IPS-15b (cell line): Measurements from ENCODE around the gene CDK5R2.

Experiments
- H3K27me3 ChIP-seq: one replicate; pipeline ENCODE4 v1.6.1; 2013; ENCODE audit warnings: low read length; ENCODE audit not compliant: control insufficient read depth, insufficient read depth
- H3K36me3 ChIP-seq: one replicate; pipeline ENCODE4 v1.6.1; 2013; ENCODE audit warnings: low read length; ENCODE audit not compliant: control insufficient read depth, insufficient read depth
- H3K4me1 ChIP-seq: one replicate; pipeline ENCODE4 v1.6.1; 2013; ENCODE audit warnings: mild to moderate bottlenecking, low read length; ENCODE audit not compliant: control insufficient read depth, insufficient read depth
- H3K4me3 ChIP-seq: one replicate; pipeline ENCODE4 v1.5.1; 2013; ENCODE audit warnings: low read depth, low read length
- H3K9ac ChIP-seq: one replicate; pipeline ENCODE4 v1.6.1; 2013; ENCODE audit warnings: low read depth, mild to moderate bottlenecking, low read length
- H3K9me3 ChIP-seq: one replicate; pipeline ENCODE4 v1.6.1; 2013; ENCODE audit warnings: mild to moderate bottlenecking, low read length; ENCODE audit not compliant: control insufficient read depth, insufficient read depth

The CDK5R2 gene

DNA sequence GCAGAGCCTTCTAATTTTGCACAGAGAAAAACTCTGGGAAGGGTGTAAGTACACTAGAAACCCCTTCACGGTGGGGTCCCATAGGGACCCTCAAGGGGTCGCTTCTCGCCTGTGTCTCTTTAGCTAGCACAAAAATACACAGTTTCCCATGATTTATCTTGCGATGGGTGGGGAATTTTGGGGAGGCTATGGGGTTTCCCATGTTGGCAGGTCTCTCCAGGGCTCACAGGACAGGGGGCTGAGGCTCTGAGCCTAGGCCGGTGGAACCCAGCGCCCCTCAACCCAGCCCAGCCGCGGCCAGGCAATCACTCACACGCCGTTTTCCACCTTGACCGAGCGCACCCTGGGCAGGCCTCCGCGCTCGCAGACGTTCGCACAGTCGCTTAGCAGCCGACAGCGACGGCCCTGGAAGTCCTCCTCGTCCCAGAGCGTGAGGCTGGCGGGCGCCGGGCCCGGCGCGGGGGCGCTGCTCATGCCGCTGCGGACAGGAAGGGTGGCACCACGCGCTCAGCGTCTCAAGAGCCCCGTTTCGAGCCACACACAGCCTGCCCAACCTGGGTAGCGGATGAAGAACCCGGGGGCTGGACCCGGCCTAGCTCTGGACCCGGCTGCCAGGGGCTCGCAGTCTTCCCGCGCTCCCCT, 33.4 kb downstream of the CDK5R2 start:
- Histone ChIP-seq H3K4me1 (peaks cover 4% of the 10 kb centered on the region), H3K4me3 (peak overlapping the region; percentile 37), H3K9me3 (no peaks in the 10 kb centered on the region), H3K9ac (no peak overlapping the region), H3K36me3 (no peaks in the 10 kb centered on the region), H3K27me3 (peaks cover 100% of the 10 kb centered on the region)

DNA sequence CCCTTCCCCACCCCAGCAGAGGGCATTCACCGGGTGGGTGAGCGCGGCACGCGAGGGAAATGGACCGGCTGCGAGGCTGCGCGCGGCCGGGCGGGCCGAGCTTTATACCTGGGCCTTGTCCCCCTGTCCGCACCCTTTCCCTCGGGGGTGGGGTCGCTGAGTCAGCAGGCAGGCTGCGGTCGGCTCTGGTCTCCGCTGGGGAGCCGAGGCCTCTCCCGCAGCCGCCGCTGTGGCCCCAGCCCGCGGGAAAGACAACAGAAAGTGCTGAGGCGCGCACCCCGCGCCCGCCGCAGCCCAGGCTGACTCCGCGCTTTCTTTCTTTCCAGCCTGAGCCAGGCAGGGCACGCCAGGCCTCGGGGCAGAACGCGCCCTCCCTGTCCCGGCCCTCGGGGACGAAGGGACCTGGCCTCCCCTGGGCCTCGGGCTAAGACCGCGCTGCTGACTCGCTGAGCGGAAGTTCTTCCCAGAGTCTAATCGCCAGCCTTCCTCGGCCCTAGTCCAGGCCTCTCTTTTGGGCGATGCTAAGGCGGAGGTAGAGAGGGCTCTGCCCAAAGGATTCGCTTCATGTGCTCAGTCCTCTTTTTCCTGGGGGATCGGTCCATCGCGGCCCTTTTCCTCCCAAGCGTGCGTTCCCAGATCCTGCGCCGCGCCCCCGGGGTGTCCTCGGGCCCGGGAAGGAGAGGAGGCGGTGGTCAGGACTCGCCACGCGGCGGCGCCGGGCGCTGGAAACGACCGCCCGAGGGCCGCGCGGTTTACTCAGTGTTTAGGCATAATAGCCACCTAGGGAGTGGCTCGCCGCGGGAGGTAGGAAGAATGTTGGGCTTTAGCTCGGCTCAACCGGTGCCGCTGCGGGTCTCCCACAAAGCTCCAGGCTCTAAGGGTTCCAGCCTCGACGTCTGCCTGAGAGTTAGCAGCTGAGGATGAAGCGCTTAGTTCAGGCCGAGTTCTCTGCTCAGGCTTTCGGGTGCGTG, 34.2 kb downstream of the CDK5R2 start, which contains the start of gene CRYBA2:
Gene CRYBA2 (minus strand): TSS at position 78 of the 971 bp plus-strand sequence. CDS start 246 bp downstream, outside the sequence.
- Histone ChIP-seq H3K9me3 (no peaks in the 10 kb centered on the region), H3K9ac (no peak within 1 kb of the TSS), H3K36me3 (no peaks in the 10 kb centered on the region), H3K27me3 (peaks cover 100% of the 10 kb centered on the region), H3K4me1 (peaks cover 6% of the 10 kb centered on the region), H3K4me3 (peak within 1 kb of the TSS; percentile 37)

DNA sequence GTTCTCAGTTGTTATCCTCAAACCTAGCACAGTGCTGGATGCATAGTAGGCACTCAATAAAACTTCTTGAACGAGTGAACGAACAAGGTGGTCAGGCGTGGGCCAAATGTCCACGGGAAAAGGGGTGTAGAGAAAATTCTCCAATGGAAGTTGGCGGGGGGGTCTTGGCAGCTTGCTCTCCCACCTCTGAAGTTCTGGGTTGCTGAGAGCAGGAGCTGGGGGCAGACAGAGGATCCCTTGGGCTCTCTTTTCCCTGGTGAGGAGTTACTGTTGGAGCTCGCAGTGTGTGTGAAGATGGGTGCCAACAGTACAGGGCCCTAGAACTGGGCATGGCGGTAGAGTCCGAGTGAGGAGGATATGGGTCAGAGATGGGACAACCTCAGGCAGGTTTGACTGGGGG, 36.1 kb downstream of the CDK5R2 start:
- Histone ChIP-seq H3K4me1 (peaks cover 17% of the 10 kb centered on the region), H3K36me3 (no peaks in the 10 kb centered on the region), H3K9ac (no peak overlapping the region), H3K4me3 (peak overlapping the region; percentile 26), H3K9me3 (no peaks in the 10 kb centered on the region), H3K27me3 (peaks cover 99% of the 10 kb centered on the region)

DNA sequence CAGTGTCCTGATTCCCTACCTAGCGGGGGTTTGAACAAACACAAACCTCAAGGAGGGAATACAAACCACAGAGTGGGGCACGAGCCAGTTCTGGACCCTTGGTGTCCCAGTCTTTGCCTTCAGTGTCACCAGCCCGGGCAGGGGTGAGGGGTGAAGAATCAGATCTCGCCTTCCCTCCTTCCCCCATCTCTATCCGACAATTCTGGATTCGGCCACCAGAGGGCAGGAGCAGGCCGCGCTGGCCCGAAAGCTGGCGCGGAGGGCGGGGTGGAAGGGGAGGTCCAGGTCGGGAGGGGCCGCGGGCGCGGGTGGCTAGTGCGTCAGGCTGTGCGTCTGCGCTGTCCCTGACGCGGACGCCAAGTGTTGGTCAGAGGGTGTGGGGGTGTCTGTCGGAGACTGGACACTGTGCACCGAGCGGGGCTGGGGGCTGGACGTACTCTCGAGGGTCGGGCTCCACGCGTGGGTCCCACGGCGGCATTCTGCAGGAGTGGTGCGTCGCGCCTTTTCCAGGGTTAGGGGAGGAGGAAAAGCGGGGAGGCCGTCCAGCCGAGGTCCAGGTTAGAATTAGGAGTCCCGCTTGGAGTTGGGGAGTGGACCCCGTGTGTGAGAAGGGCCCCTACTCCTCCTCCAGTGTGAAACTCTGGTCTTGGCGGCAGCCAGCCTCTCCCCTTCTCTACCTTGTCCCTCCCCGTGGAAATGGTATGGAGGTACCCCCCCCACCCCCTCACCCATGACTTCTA, 36.7 kb downstream of the CDK5R2 start:
- no peaks in the 10 kb centered on the region for H3K9me3 ChIP-seq
- peaks cover 20% of the 10 kb centered on the region for H3K4me1 ChIP-seq
- H3K9ac ChIP-seq: no peak overlapping the region
- H3K36me3 ChIP-seq: no peaks in the 10 kb centered on the region
- H3K4me3 ChIP-seq: peak overlapping the region; percentile 41
- peaks cover 99% of the 10 kb centered on the region for H3K27me3 ChIP-seq

DNA sequence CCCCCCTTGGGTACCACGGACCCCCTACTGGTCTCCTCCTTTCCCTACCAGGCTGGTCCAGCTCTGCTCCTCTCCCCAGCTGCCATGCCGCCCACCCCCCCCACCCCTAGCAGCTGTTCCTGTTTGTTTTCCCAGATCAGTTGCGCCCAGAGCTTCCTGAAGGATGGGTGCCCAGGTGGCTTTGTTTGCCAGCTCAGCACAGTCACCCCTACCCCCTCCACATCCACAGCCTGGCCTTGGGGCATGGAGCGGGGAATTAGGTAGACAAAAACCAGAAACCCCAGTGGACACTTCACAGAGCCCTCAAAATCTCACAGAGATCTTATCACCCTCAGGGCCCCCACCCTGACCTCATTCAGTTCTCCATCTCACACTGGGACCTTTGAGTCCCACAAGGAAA, 37.5 kb downstream of the CDK5R2 start:
- Histone ChIP-seq H3K4me1 (peaks cover 20% of the 10 kb centered on the region), H3K27me3 (peaks cover 99% of the 10 kb centered on the region), H3K9ac (no peak overlapping the region)

DNA sequence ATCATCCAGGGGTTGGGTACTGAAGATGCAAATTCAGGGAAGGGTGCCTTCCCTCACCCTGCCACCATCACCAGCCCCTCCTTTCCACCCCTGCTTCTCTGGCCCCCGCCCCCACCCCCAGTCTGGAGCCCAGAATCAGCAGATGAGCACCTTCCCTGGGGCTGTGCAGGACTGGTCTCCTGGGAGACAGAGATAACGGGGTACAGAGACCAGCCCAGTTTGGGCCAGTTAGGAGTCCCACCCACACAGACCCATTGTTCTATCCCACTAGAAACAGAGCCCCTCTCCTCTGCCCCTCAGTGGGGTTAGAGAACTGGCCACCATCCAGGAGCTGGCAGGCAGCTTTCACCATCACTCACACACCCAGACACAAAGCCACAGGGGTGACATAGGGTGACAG, 38.3 kb downstream of the CDK5R2 start:
- Histone ChIP-seq H3K4me1 (peaks cover 20% of the 10 kb centered on the region), H3K27me3 (peaks cover 98% of the 10 kb centered on the region), H3K9ac (no peak overlapping the region)

More for the DNA sequence above, 37.5 kb downstream of the CDK5R2 start:
- H3K36me3 ChIP-seq: no peaks in the 10 kb centered on the region
- H3K4me3 ChIP-seq: peak overlapping the region; percentile 13
- no peaks in the 10 kb centered on the region for H3K9me3 ChIP-seq

DNA sequence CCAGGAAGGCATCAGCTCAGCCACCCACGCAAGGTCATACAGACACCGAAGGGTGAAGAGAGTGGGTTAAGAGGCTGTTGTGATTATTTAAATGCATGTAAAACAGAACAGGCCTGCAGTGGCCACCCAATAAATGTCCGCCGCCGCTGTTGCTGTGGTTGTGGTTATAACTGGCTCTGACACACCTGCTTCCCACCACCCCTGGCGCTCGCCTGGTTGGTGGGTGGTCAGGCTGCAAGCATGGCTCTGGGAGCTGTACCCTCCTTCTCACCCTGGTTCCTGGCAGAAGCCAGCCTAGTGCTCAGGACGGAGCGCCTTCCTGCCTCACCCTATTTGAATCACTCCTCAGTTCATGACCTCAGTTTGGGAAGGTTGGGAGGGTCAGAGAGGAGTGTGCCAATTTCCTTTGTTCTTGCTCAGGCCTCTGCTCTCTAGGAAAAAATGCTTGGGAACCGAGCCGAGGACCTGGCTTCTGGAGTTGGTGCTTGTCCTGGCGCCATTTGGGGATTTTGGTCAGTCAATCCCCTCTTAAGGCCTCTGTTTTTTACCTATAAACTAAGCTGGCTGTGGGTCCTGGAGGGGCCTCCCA, 39.0 kb downstream of the CDK5R2 start:
- H3K9ac ChIP-seq: no peak overlapping the region
- no peaks in the 10 kb centered on the region for H3K36me3 ChIP-seq
- no peaks in the 10 kb centered on the region for H3K9me3 ChIP-seq
- H3K4me3 ChIP-seq: peak overlapping the region; percentile 8
- H3K4me1 ChIP-seq: peaks cover 20% of the 10 kb centered on the region
- peaks cover 97% of the 10 kb centered on the region for H3K27me3 ChIP-seq

More for the DNA sequence above, 38.3 kb downstream of the CDK5R2 start:
- Histone ChIP-seq H3K9me3 (no peaks in the 10 kb centered on the region), H3K4me3 (no peak overlapping the region), H3K36me3 (no peaks in the 10 kb centered on the region)

DNA sequence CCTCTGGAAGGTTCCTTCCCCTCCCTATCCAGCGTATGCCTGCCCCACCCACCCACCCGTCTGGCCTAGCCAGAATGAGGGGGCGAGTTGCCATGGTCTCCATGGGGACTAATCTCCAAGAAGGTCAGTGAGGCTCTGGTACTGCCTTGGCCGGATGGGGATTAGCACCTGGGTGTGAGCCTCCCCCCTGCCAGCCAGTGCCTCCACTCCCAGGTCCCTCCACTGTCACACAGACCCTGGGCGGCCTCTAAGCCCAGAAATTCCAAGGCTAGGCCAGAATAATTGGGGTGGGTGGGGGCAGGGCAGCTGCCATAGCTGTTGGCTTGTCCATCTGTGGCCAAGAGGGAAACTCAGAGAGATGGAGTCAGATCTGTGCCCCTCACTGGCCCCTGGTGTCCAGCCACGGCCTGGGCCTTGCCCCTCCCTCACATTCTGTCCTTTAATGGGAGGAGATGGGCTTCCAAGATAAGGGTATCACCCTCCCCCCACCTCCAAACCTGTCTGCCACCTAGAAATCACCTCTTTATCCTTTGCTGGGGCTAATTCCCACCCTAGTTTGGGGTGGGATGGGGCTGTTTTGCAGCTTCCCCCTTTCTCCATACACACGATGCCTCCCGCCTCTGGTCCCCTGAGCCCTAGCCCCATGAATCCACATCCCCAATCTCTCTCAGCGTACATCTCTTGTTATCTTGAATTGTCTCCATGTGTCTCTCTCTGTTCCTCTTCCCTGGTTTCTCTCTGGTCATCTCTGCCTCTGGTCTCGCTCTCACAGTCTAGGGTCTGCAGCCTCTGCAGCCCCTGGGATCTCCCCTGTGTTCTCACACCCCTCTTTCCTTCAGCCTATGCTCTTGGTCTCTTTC, 39.8 kb downstream of the CDK5R2 start:
- Histone ChIP-seq H3K4me3 (peak overlapping the region; percentile 18), H3K4me1 (peaks cover 18% of the 10 kb centered on the region), H3K9me3 (no peaks in the 10 kb centered on the region), H3K36me3 (no peaks in the 10 kb centered on the region), H3K27me3 (peaks cover 97% of the 10 kb centered on the region), H3K9ac (no peak overlapping the region)

DNA sequence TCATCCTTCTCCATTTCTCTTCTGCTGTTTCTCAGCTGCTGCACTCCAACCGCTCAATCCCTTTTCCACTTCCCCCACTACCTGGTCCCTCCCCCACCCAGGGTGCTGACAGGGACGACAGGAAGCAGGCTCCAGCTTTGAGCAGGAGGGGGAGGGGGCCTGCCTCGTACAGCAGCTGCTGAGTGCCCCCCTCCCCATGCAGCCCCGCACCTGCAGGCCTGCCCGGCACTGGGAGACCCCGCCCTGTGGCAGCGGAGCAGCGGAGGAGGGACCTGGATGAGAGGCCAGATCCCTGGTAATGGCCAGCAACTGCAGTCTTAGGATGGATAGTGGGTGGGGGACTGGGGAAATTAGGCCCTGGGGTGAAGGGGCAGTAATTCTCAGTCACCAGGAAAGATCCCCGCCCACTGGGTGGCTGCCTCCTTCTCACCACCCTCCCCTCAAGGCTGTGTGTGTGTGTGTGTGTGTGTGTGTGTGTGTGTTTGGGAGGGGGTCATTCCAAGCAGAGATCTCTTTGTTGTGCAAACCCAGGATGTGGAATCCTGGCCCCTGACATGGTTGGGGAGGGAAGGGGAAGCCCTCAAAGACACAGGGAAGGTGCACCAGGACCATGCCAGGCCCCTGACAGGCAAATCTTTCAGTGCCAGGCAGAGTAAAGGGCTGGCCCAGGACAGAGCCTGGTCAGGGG, 40.6 kb downstream of the CDK5R2 start:
- Histone ChIP-seq H3K9me3 (no peaks in the 10 kb centered on the region), H3K9ac (no peak overlapping the region), H3K27me3 (peaks cover 97% of the 10 kb centered on the region), H3K36me3 (no peaks in the 10 kb centered on the region), H3K4me1 (peaks cover 17% of the 10 kb centered on the region), H3K4me3 (peak overlapping the region; percentile 39)

DNA sequence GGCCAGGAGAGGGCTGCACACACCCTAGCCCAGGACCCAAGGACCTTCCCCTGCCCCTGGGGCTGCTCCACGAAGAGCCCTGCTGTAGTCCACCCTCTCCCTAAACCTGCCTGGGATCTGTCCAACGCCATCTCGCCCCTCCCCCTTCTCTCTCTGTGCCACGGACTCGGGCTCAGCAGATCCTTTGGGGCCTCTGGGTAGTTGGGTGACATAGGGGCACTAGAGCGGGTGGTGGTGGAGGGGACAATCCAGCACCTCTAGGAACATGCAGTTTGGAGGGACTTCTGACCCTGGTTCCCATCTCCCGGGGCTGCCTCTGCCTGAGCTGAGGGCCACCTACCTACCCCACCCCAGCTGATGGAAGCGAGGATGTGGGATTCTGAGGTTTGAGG, 41.1 kb downstream of the CDK5R2 start:
- Histone ChIP-seq H3K9ac (no peak overlapping the region), H3K4me1 (peaks cover 17% of the 10 kb centered on the region), H3K4me3 (peak overlapping the region; percentile 39), H3K27me3 (peaks cover 96% of the 10 kb centered on the region), H3K9me3 (no peaks in the 10 kb centered on the region), H3K36me3 (no peaks in the 10 kb centered on the region)
